IMR-90 (cell line): ENCODE results near the gene TELO2. TPM values are rescaled to one million over a fixed set of nuclear protein-coding genes. Genes with fewer than 3 reads are reported as not detected.

Experiments used
- ATAC-seq: fragments of 200-7000 bp; cut with Tn5 transposase; 2 replicates; pipeline ENCODE4 v1.9.1; 2020; ENCODE audit warnings: low read depth, mild to moderate bottlenecking, moderate library complexity
- BruUV-seq: library from RNA; stranded (reverse); fragments of 400-500 nt; replicated peaks from 2 replicates; lab custom pipeline; 2021; lab: Mats Ljungman, UMichigan
- CTCF ChIA-PET: fragments of 300-600 bp; formaldehyde crosslinking; extraction: SDS; loops from one replicate; lab custom pipeline; 2021; ENCODE audit warnings: antibody characterized with exemption; lab: Yijun Ruan, JAX
- POLR2A ChIA-PET: fragments of 300-600 bp; sonication (Branson Sonifier 250); formaldehyde crosslinking; loops from one replicate; lab custom pipeline; 2022; ENCODE audit warnings: antibody characterized with exemption; ENCODE audit not compliant: unreplicated experiment; lab: Charles Lee
- DNase-seq: peaks from one replicate; pipeline ENCODE4 v3.0.0; 2013
- H2AFZ ChIP-seq: replicated peaks from 2 replicates; pipeline ENCODE3; 2013; ENCODE audit warnings: low read length, mild to moderate bottlenecking; ENCODE audit not compliant: poor library complexity
- H2AK5ac ChIP-seq: 2 replicates; pipeline ENCODE4 v1.6.1; 2013; ENCODE audit warnings: low read depth, low read length, inconsistent platforms
- H2AK9ac ChIP-seq: replicated peaks from 2 replicates; pipeline ENCODE3; 2013; ENCODE audit warnings: mild to moderate bottlenecking, low read depth, low read length, moderate library complexity; ENCODE audit not compliant: poor library complexity
- H2BK120ac ChIP-seq: 2 replicates; pipeline ENCODE4 v1.6.1; 2013; ENCODE audit warnings: low read depth, low read length, inconsistent platforms
- H2BK15ac ChIP-seq: 3 replicates; pipeline ENCODE4 v1.6.1; 2013; ENCODE audit warnings: low read depth, low read length, inconsistent platforms
- H2BK20ac ChIP-seq: 2 replicates; pipeline ENCODE4 v1.6.1; 2013; ENCODE audit warnings: low read depth, mild to moderate bottlenecking, inconsistent platforms, low read length, moderate library complexity
- H2BK5ac ChIP-seq: 2 replicates; pipeline ENCODE4 v1.6.1; 2013; ENCODE audit warnings: mild to moderate bottlenecking, low read depth, low read length, inconsistent platforms; ENCODE audit not compliant: poor library complexity, severe bottlenecking
- H3K14ac ChIP-seq: replicated peaks from 2 replicates; pipeline ENCODE4 v1.6.1; 2013; ENCODE audit warnings: low read depth, low read length, inconsistent platforms
- H3K18ac ChIP-seq: 2 replicates; pipeline ENCODE4 v1.6.1; 2013; ENCODE audit warnings: low read depth, low read length, control low read depth
- H3K23ac ChIP-seq: 2 replicates; pipeline ENCODE4 v1.6.1; 2013; ENCODE audit warnings: low read depth, low read length, inconsistent platforms
- H3K27ac ChIP-seq: 2 replicates; pipeline ENCODE4 v1.5.1; 2013; ENCODE audit warnings: mild to moderate bottlenecking, control low read depth, low read length; ENCODE audit not compliant: insufficient read depth
- H3K27me3 ChIP-seq: 2 replicates; pipeline ENCODE4 v1.6.1; 2013; ENCODE audit warnings: low read length; ENCODE audit not compliant: control insufficient read depth, insufficient read depth
- H3K36me3 ChIP-seq: 2 replicates; pipeline ENCODE4 v1.6.1; 2013; ENCODE audit warnings: low read length, mixed read lengths; ENCODE audit not compliant: control insufficient read depth, insufficient read depth
- H3K4ac ChIP-seq: 2 replicates; pipeline ENCODE4 v1.6.1; 2013; ENCODE audit warnings: low read depth, low read length, inconsistent platforms
- H3K4me1 ChIP-seq: 2 replicates; pipeline ENCODE4 v1.6.1; 2013; ENCODE audit warnings: low read length, mixed read lengths; ENCODE audit not compliant: control insufficient read depth, insufficient read depth
- H3K4me2 ChIP-seq: 2 replicates; pipeline ENCODE4 v1.6.1; 2013; ENCODE audit warnings: low read depth, mild to moderate bottlenecking, control low read depth, low read length, moderate library complexity
- H3K4me3 ChIP-seq: 2 replicates; pipeline ENCODE4 v1.5.1; 2013; ENCODE audit warnings: low read depth, mild to moderate bottlenecking, control low read depth, low read length, moderate library complexity; ENCODE audit not compliant: insufficient read depth
- H3K56ac ChIP-seq: 2 replicates; pipeline ENCODE4 v1.6.1; 2013; ENCODE audit warnings: low read length, inconsistent platforms; ENCODE audit not compliant: insufficient read depth; ENCODE audit errors: extremely low read depth
- H3K79me1 ChIP-seq, 2 experiments: 2 replicates each; pipeline ENCODE4 v1.6.1; 2013; ENCODE audit warnings: low read length in 2 of 2, inconsistent platforms in 1 of 2, low read depth in 1 of 2
- H3K9ac ChIP-seq: 2 replicates; pipeline ENCODE4 v1.6.1; 2013; ENCODE audit warnings: low read depth, low read length, control low read depth
- H3K9me1 ChIP-seq: 2 replicates; pipeline ENCODE4 v1.6.1; 2013; ENCODE audit warnings: low read length, inconsistent platforms; ENCODE audit not compliant: insufficient read depth
- H3K9me3 ChIP-seq: 2 replicates; pipeline ENCODE4 v1.6.1; 2013; ENCODE audit warnings: low read length; ENCODE audit not compliant: control insufficient read depth, insufficient read depth
- H4K20me1 ChIP-seq: 2 replicates; pipeline ENCODE4 v1.6.1; 2013; ENCODE audit warnings: low read length, inconsistent platforms; ENCODE audit not compliant: insufficient read depth
- H4K5ac ChIP-seq: 2 replicates; pipeline ENCODE4 v1.6.1; 2013; ENCODE audit warnings: mild to moderate bottlenecking, low read depth, low read length, control low read depth
- H4K8ac ChIP-seq, 2 experiments: 2 replicates each; pipeline ENCODE4 v1.6.1; 2013; ENCODE audit warnings: low read depth in 2 of 2, low read length in 2 of 2, control low read depth in 1 of 2, inconsistent platforms in 1 of 2
- H4K91ac ChIP-seq: 2 replicates; pipeline ENCODE4 v1.6.1; 2013; ENCODE audit warnings: low read depth, low read length, inconsistent platforms; ENCODE audit not compliant: insufficient read depth
- CHD1 ChIP-seq: IDR thresholded peaks from 2 replicates; pipeline ENCODE4 v1.6.1; 2012; ENCODE audit warnings: low read depth, low read length, improper control_type of control experiment
- CTCF ChIP-seq: conservative IDR thresholded peaks from 2 replicates; pipeline ENCODE4 v1.5.1; 2012; ENCODE audit warnings: mild to moderate bottlenecking, low read depth, low read length, improper control_type of control experiment
- ELK1 ChIP-seq: fragments of 150-350 bp; IDR thresholded peaks from 2 replicates; pipeline ENCODE4 v1.6.1; 2016; ENCODE audit warnings: low read depth, mild to moderate bottlenecking, low read length, moderate library complexity, borderline replicate concordance
- FOS ChIP-seq: fragments of 150-350 bp; IDR thresholded peaks from 2 replicates; pipeline ENCODE4 v1.6.1; 2016; ENCODE audit warnings: low read depth, low read length
- NFE2L2 ChIP-seq: fragments of 150-350 bp; IDR thresholded peaks from 2 replicates; pipeline ENCODE4 v1.6.1; 2016; ENCODE audit warnings: low read depth, mild to moderate bottlenecking, low read length
- RAD21 ChIP-seq: IDR thresholded peaks from 2 replicates; pipeline ENCODE4 v1.6.1; 2012; ENCODE audit warnings: low read length, improper control_type of control experiment
- RCOR1 ChIP-seq: IDR thresholded peaks from 2 replicates; pipeline ENCODE4 v1.6.1; 2012; ENCODE audit warnings: mild to moderate bottlenecking, low read length, improper control_type of control experiment; ENCODE audit not compliant: insufficient replicate concordance
- WGBS, 2 experiments: methylation state at CpG; one replicate each; pipeline versions ENCODE4 v1.1.5 to v1.1.7; 2013; ENCODE audit warnings: missing lambda C conversion rate in 2 of 2; ENCODE audit not compliant: insufficient read length in 1 of 2; ENCODE audit errors: extremely low coverage in 2 of 2; 5-methylcytosine and 5-hydroxymethylcytosine counted together
- dilution Hi-C: fragments of 300-500 bp; cut with HindIII; formaldehyde crosslinking; loops from one replicate; pipeline ENCODE4 v1.14.3; 2018; ENCODE audit warnings: low sequenced_read_pairs; ENCODE audit not compliant: unreplicated experiment
- in situ Hi-C: fragments of 300-500 bp; cut with MboI; formaldehyde crosslinking; loops from 3 replicates; pipeline ENCODE4 v1.14.3; 2019; ENCODE audit warnings: low sequenced_read_pairs, inconsistent platforms, mixed read lengths
- intact Hi-C: fragments of 100-400 bp; cut with micrococcal nuclease; formaldehyde crosslinking; loops from 2 replicates; pipeline ENCODE4 v1.10.0; 2022
- polyA plus RNA-seq, 3 experiments: library from polyadenylated mRNA; depleted of rRNA; stranded (reverse); fragments of >200 nt; gene quantifications; 2 replicates each; pipeline ENCODE4 v1.2.3, GENCODE V29; 2012; ENCODE audit warnings: low replicate concordance in 1 of 3
- total RNA-seq: library from RNA; depleted of rRNA; stranded (reverse); fragments of >200 nt; gene quantifications from 2 replicates; pipeline ENCODE4 v1.2.3, GENCODE V29; 2012

The TELO2 gene
- total and polyA plus RNA-seq, 2 of the 4 experiments (the other 2 are of a cell fraction), result 6.6 to 26.6 TPM

- Histone ChIP-seq H2BK15ac (no peak overlapping the region), H3K56ac (no peak overlapping the region), H2AFZ (no peak overlapping the region), H4K20me1 (no peaks in the 10 kb centered on the region), H2BK120ac (no peak overlapping the region), H3K4me2 (no peak overlapping the region), H4K5ac (no peak overlapping the region), H3K9me3 (no peaks in the 10 kb centered on the region), H3K23ac (no peak overlapping the region), H2AK9ac (no peak overlapping the region), H3K14ac (no peak overlapping the region), H3K18ac (no peak overlapping the region), H3K4ac (no peak overlapping the region), H3K27ac (no peak overlapping the region), H3K9me1 (no peaks in the 10 kb centered on the region), H3K27me3 (no peaks in the 10 kb centered on the region), H3K9ac (no peak overlapping the region), H3K4me1 (no peaks in the 10 kb centered on the region), H3K4me3 (no peak overlapping the region), H3K36me3 (peaks cover 35% of the 10 kb centered on the region), H2BK5ac (no peak overlapping the region), H3K79me1 (peaks cover 0 to 10% of the 10 kb centered on the region in 2 experiments; a peak in 3 of 4 replicates), H2BK20ac (no peak overlapping the region), H4K91ac (no peak overlapping the region), H4K8ac (no peak overlapping the region), H2AK5ac (no peak overlapping the region)
- intact Hi-C loops (no loop called here), in situ Hi-C loops (no loop called here), dilution Hi-C loops (no loop called here)
- DNase-seq (no peak), ATAC-seq (no peak)
- BruUV-seq, result no TSS peak
- POLR2A ChIA-PET, result no interaction called here
- 97% methylated on average over 26 of the region's 34 CpGs; no CpG with 5 or more reads in 1 of the 2 experiments for WGBS, 2 experiments
- no peak for TF ChIP-seq CHD1
- TF ChIP-seq RAD21, result no peak
- no peak for TF ChIP-seq NFE2L2
- TF ChIP-seq CTCF, result no peak
- TF ChIP-seq ELK1, result no peak
- no peak for TF ChIP-seq FOS
- TF ChIP-seq RCOR1, result no peak
- CTCF ChIA-PET, result no interaction called here
These were observed 61.8 kb downstream of the TELO2 start for GRCh38 chr16:1554826-1555445.
